Activated T-cell treated with anti-CD3 and anti-CD28 coated beads for 4 hours (primary cell): ENCODE measurements around the gene TFEC.
"Not testable (repeated sequence)": the region's sequence is repeated elsewhere in the genome, so short reads cannot be mapped to it uniquely, and the experiment has no call there.

Experiments used
- DNase-seq: peaks from one replicate; pipeline ENCODE4 v3.0.0-alpha.2; 2020

TFEC gene

GRCh38 chr7:115987486-115987885, 43.1 kb downstream of the TFEC start:
- no peak for DNase-seq

DNA sequence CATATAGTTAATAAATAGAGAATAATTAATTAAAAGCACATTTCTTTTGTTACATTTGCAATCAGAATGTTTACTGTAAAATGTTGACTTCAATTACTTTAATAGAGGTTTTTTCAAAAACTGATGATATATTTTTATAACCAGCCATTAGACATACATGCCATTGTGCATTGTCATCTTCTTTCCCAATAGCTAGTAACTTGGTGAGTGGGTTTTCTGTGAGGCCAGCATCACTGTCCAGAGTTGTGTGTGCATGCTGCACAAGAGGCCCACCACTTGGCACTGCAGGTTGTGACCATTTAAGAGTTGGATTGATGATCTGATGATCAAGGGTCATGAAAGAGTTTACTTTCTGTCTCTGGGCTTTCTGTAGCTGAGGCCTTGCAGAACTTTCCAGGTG, 46.5 kb downstream of the TFEC start:
- no peak for DNase-seq

GRCh38 chr7:115980159-115980558, 50.4 kb downstream of the TFEC start:
- no peak for DNase-seq

DNA sequence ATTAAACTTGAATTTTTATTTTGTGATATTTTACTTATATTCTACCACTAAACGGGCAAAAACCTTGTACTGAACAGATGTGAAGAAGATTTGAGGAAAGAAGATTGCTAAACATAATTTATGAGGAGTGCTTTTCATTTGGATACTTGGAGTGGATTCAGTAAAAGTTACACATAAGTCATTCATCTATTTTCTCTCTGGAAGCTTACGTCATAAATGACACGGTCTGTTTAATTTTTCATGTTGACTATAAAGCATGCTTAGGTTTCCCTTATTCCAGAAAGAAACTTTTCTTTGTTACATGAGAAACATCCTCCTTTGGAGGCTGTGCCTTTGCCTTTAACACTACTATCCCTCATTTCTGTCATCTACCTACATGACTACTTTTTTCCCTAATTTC, 53.9 kb downstream of the TFEC start:
- no peak for DNase-seq

GRCh38 chr7:115975766-115976165, 54.8 kb downstream of the TFEC start:
- no peak for DNase-seq

GRCh38 chr7:115973406-115973805, 57.2 kb downstream of the TFEC start:
- DNase-seq: no peak

GRCh38 chr7:115971506-115971905, 59.1 kb downstream of the TFEC start:
- no peak for DNase-seq

DNA sequence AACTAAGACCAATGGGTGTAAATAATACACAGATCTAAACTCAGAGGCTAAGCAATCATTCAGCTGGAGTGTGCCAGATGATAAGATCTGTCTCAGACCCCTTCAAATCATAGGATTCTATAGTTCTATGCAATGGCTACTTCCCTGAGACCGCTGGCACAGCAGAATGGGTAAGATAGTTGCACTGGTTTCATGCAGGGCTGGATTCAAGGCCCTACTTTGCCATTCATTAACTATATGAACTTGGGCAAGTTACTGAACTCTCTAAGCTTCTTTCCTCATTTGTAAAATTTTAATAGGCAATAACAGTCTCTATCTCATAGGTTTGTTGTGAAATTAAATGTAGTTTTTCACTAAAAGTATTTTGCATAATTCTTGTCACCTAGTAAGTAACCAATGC, 62.0 kb downstream of the TFEC start:
- no peak for DNase-seq

GRCh38 chr7:115968171-115968570, 62.4 kb downstream of the TFEC start:
- no peak for DNase-seq

DNA sequence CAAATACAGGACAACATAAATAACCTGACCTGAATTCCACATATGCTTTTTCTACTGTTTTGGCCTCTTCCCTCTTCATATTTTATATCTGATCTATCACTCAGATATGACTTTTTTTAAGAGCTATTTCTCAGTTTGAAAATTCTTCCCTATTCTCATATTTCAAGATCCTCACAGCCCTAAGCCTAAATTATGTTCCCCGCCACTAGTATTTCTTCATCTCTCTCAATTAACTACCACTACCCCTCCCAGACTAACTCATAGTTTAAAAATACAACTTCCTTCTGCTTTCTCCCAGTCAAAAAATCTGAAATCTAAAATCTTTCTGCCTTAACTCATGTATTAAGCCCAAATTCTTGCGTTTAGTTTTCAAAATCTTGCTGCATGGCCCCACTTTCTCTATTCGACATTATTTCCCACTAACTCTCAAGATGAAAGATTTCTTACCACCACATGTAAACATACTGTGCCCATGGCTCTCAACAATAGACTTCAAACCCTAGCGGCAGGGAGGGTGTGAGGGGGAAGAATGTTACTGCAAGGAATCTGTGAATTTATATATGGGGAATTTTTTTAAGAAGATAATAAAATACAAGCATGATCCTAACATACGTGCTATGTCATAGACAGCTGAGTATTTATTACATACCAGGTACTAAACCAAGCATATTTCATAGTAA, 64.6 kb downstream of the TFEC start:
- no peak for DNase-seq

DNA sequence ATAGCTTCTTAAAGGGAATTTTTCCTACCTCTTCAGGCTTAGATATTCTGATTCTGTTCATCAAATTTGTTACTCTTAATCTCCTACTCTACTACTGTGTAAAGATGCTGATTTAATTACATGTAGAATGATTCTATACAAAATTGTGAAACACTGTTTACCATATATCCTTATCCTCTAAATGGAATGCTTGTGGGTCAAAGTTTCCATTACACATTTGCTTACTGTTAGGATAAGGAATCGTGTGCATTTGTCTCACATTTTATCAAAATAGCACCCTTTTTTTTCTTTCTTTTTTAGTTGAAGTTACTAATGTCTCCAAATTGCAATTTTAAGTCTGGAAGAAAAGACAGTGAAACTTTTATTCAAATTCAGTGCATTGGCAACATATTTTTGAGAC, 65.3 kb downstream of the TFEC start:
- DNase-seq: no peak

DNA sequence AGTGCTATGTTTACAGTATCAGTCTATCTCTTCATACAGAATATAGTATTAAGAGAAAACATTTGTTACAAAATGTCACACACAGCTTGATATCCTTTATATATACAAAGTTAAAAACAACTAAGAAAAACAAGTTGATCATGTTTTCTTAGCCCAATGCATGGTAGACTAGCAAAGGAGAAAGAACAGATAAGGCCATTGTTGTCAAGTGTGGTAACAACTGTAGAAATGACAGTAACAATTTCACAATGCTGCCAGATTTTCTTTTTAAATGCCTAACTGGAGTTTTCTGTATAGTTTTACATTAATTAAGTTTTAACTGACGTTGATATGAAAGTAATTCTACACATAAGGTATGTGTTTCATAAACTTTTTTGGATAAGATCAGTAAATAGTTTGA, 65.8 kb downstream of the TFEC start:
- DNase-seq: no peak

DNA sequence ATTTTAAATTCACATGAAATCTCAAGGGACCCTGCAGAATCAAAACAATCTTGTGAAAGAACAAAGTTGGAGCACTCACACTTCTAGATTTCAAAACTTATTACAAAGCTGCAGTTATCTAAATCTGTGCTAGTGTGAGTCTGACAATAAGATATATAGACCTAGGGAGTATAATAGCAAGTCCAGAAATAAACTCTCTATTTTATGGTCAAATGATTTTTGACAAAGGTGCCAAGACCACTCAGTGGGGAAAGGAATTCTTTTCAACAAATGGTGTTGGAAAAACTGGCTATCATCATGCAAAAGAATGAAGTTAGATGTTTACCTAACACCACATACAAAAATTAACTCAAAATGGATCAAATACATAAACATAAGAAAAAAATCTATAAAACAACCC, 68.2 kb downstream of the TFEC start:
- DNase-seq: no peak

DNA sequence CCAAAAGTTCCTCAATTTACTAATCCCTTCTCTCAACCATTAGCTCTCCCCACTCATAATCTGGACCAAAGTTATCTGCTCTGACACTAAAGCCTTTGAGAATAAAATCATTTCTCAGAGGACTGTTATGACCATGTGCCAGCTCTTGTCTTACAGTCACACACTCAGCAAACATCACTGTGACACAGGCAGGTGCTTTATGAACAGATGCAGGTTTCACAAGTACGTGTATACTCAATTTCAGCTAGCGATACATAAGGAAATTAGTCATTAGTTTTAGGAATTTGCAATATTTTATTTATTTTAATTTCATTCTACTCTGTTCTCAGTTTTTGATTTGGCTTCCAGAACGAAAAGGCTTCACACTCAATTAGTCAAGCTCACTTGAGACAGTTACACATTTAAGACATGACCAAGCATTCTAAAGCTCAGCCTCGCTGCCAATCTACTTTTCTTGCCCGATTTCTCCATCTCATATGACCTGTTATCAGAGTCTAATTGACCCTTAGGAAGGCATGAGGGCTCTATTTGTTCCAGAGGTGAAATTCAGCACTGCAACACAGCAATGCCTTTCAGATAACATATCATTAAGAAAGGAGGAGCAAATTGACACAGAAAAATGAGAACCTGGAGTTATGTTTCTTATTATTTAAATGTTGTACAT, 76.8 kb downstream of the TFEC start:
- DNase-seq: no peak

GRCh38 chr7:115952832-115953231, 77.7 kb downstream of the TFEC start:
- DNase-seq: no peak

DNA sequence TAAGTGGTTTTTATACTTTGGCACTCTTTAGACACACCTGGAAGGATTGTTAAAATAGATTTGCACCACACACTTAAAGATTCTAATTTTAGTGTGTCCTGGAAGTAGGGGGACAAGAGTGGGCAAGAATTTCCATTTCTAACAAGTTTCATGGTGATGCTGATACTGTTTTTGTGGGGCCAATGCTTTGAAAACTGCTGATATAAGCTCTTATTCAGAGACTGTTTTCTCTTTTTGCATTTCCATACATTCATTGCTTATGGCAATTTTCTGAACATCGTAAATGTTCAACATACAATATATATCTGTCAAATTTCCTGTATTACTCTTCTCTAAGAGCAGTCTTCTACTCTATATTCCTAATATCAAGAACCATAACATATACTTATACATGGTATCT, 79.0 kb downstream of the TFEC start:
- no peak for DNase-seq

DNA sequence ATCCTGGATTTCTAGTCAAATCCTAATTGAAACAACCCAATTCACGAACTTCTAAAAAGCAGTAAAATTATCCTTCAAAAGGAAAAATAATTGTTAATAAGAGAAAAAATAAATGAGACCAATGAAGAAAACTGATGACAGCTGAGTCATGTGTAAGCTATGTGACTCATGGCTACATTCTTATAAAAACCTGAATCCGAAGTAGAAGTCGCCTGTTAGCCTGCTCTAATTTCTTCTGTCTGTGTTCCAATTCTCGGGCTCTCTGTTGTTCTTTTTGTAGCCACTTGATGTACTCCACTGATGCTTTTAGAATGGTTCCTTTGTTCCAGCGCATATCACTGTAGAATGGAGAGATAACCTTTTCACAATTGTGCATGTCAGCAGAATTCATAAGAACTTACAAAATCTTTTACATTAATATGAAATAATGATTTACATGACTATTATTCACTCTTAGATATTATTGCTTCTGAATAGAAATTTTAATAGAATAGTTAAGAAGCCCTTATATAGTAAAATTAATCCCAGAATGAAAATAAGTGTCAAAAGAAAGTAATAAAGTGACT, 88.8 kb downstream of the TFEC start:
- DNase-seq: no peak

DNA sequence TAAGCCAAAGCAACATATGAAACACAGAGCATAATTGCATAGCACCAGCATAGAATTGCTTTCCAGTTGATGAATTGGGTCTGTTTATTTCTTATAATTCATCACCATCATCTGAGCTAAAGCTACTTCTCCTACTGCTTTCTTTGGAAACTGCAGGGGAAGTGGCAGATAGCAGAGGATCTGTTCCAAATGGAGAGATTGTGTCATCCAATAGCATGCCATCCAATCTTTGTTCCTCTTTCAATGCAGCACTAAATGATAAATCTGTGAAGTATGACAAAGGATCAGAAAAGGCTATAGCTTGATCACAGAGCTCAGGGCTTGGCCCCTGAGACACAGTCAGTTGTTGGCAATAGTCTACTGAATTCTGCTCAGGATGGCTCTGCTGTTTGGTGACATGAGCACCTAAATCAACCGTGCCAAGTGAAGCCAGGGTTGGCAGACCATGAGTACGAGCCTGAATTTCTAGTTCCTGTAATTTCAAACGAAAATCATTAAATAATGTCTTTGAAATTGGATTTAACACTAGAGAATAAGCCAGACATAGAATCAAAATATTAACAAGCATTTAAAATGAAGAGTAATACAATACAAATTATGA, 90.0 kb downstream of the TFEC start:
- no peak for DNase-seq

GRCh38 chr7:115937960-115938359, 92.6 kb downstream of the TFEC start:
- DNase-seq: no peak

- DNase-seq: no peak
Measured at GRCh38 chr7:115933471-115933870, 97.1 kb downstream of the TFEC start.

DNA sequence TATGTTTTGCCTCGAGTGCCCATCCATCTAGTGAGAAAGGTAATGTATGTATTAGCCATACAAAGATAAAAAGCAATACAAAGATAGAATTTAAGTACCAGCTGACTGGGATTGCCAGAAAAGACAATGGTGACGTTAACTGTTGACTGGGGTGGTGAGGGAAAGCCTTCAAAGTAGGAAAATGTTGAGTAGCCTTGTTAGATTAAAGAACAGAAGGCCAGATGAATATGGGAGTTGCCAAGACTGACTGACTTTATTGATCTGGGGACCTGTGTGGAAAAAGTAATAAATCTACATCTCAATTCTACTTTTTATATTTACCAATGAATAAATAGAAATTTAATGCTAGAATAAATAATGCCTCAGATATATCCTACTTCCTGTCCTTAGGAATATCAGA, 97.7 kb downstream of the TFEC start:
- DNase-seq: no peak

GRCh38 chr7:115930184-115930583, 100.4 kb downstream of the TFEC start:
- not testable (repeated sequence) for DNase-seq

- not testable (repeated sequence) for DNase-seq
Measured at GRCh38 chr7:115929736-115930135, 100.8 kb downstream of the TFEC start.

GRCh38 chr7:115924411-115924810, 106.2 kb downstream of the TFEC start:
- DNase-seq: no peak
